Heart left ventricle (tissue), 13 donors: ENCODE measurements around the gene NCDN.

ENCODE experiments used
- POLR2A ChIP-seq, 2 donors: fragments of 450-650 bp; IDR thresholded peaks; one replicate each; pipeline ENCODE4 v1.6.1; 2017; ENCODE audit warnings: antibody characterized with exemption in 2 of 2, mild to moderate bottlenecking in 2 of 2, moderate library complexity in 2 of 2
- TF ChIP-seq, protein P1 (sequence below), 12 donors: fragments of 200-600 bp; sonication (generic) in 4 of 12; IDR thresholded peaks; one replicate each; pipeline versions ENCODE4 v1.5.0 to v1.8.0; 2018 to 2022; ENCODE audit warnings: antibody characterized with exemption in 12 of 12, mild to moderate bottlenecking in 5 of 12
- donor health status: ischemic (EF 13 %, LVEDD 7.1; RV severe dilation, severe dysfunction).
- donor health status: DM: no; HTN: yes; CAD: no.
- donor health status: DM: no; HTN: no; CAD: no.
- donor health status: ischemic (EF 25% LVEDD 6.9; RV normal size, moderate dysfunction).
- donor health status: ischemic (EF 25% LVEDD 5.7; RV mildly dilated, moderate dysfunction).
- donor health status: ischemic (EF 35%, LVEDD 5.7; RV mildly dilated, moderate dysfunction).
- donor health status: nonischemic (EF 11% LVEDD 7.7; RV severe dilation, severe dysfunction).
- donor health status: DM: yes; HTN: yes; CAD: no.
- donor health status: PGD.
- donor health status: ischemic (EF 29% LVEDD 5.4; RV normal size, mild dysfunction).
- donor health status: nonischemic (EF 23%, LVEDD 6.1; RV moderate dilation, normal function).

DNA sequence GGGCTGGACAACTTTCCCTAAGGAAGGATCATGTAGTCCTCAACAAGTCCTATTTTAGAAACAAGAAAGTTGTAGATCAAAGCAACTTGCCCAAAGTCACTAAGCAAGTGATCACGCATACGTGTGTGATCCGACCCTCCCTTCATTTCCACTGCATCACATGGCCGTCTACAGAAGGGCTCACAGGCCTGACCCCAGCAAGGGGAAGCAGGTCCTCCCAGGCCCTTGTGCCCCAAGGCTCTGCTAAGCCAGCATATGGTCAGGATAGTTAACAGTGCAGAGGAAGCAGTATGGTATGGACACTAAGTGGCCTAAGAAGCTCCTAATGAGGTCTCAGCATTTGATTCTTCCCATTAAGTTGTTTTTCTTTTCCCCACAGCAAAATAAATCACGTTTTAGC is 40.3 kb downstream of the NCDN start:
- TF ChIP-seq POLR2A (IDR thresholded peaks at IDR 0.05) = no peak
- TF ChIP-seq, protein P1, sequence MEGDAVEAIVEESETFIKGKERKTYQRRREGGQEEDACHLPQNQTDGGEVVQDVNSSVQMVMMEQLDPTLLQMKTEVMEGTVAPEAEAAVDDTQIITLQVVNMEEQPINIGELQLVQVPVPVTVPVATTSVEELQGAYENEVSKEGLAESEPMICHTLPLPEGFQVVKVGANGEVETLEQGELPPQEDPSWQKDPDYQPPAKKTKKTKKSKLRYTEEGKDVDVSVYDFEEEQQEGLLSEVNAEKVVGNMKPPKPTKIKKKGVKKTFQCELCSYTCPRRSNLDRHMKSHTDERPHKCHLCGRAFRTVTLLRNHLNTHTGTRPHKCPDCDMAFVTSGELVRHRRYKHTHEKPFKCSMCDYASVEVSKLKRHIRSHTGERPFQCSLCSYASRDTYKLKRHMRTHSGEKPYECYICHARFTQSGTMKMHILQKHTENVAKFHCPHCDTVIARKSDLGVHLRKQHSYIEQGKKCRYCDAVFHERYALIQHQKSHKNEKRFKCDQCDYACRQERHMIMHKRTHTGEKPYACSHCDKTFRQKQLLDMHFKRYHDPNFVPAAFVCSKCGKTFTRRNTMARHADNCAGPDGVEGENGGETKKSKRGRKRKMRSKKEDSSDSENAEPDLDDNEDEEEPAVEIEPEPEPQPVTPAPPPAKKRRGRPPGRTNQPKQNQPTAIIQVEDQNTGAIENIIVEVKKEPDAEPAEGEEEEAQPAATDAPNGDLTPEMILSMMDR (IDR thresholded peaks at IDR 0.05) = no peak
